Brain microvascular endothelial cell (primary cell): ENCODE results near the gene KRTAP7-1.

Experiments
- DNase-seq: peaks from one replicate; pipeline ENCODE4 v3.0.0-alpha.2; 2020
- H3K27ac ChIP-seq: fragments of 250-450 bp; sonication (Bioruptor Pico); 2 replicates; pipeline ENCODE4 v1.5.1; 2020; ENCODE audit warnings: mild to moderate bottlenecking, moderate library complexity
- H3K27me3 ChIP-seq: fragments of 250-450 bp; sonication (Bioruptor Pico); replicated peaks from 2 replicates; pipeline ENCODE4 v1.5.1; 2020; ENCODE audit warnings: mild to moderate bottlenecking
- H3K36me3 ChIP-seq: fragments of 250-450 bp; sonication (Bioruptor Pico); replicated peaks from 2 replicates; pipeline ENCODE4 v1.5.1; 2020; ENCODE audit warnings: mild to moderate bottlenecking
- H3K4me3 ChIP-seq: 2 replicates; pipeline ENCODE4 v1.5.1; 2011; ENCODE audit warnings: low read depth, mild to moderate bottlenecking, control low read depth, low read length, moderate library complexity
- in situ Hi-C: cut with HindIII; loops from 2 replicates; pipeline ENCODE4 v1.10.0; 2017; ENCODE audit warnings: low sequenced_read_pairs, low pct_ligation_motif_present
- TF ChIP-seq, protein P1 (sequence below): IDR thresholded peaks from 2 replicates; pipeline ENCODE4 v1.5.1; 2011; ENCODE audit warnings: low read depth, mild to moderate bottlenecking, moderate library complexity, low read length, control low read depth, inconsistent platforms; ENCODE audit errors: missing control alignments

The KRTAP7-1 gene

GRCh38 chr21:30838536-30838935, 9.0 kb upstream of the KRTAP7-1 start:
- in situ Hi-C loops, result no loop called here
- TF ChIP-seq, protein P1, sequence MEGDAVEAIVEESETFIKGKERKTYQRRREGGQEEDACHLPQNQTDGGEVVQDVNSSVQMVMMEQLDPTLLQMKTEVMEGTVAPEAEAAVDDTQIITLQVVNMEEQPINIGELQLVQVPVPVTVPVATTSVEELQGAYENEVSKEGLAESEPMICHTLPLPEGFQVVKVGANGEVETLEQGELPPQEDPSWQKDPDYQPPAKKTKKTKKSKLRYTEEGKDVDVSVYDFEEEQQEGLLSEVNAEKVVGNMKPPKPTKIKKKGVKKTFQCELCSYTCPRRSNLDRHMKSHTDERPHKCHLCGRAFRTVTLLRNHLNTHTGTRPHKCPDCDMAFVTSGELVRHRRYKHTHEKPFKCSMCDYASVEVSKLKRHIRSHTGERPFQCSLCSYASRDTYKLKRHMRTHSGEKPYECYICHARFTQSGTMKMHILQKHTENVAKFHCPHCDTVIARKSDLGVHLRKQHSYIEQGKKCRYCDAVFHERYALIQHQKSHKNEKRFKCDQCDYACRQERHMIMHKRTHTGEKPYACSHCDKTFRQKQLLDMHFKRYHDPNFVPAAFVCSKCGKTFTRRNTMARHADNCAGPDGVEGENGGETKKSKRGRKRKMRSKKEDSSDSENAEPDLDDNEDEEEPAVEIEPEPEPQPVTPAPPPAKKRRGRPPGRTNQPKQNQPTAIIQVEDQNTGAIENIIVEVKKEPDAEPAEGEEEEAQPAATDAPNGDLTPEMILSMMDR, result no peak
- no peaks in the 10 kb centered on the region for H3K27me3 ChIP-seq
- no peak for DNase-seq
- no peak overlapping the region for H3K4me3 ChIP-seq
- no peaks in the 10 kb centered on the region for H3K36me3 ChIP-seq
- no peak overlapping the region for H3K27ac ChIP-seq

DNA sequence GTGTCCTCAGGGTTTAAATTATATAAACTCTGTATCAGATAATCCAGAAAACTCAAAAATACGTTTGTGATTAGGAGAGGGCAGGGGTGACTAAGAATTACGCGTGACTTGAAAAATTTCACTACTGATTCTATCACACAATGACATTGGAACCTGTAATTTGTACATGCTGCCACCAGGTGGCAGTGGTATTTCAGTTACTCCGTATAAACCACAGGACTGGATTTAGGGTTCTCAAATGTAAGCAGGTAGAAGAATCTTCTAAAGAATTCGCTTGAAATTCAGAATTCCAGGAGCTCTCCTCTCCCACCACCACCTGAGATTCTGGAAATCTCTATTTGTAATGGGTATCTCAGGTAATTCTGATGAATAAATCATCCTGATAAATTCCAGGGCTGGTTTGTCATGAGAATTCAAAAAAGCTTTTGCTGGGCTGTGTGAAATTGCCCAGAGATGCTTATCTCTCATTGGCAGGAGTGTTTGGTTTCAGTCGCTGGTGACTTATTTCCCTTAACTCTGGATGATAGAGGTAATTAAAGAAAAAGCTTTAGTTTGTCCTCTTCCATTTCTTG, 1.7 kb upstream of the KRTAP7-1 start:
- in situ Hi-C loops, result no loop called here
- H3K36me3 ChIP-seq, result no peaks in the 10 kb centered on the region
- no peak overlapping the region for H3K4me3 ChIP-seq
- no peaks in the 10 kb centered on the region for H3K27me3 ChIP-seq
- DNase-seq, result peak; percentile 8
- TF ChIP-seq, protein P1, result peak; percentile 47
- no peak overlapping the region for H3K27ac ChIP-seq

DNA sequence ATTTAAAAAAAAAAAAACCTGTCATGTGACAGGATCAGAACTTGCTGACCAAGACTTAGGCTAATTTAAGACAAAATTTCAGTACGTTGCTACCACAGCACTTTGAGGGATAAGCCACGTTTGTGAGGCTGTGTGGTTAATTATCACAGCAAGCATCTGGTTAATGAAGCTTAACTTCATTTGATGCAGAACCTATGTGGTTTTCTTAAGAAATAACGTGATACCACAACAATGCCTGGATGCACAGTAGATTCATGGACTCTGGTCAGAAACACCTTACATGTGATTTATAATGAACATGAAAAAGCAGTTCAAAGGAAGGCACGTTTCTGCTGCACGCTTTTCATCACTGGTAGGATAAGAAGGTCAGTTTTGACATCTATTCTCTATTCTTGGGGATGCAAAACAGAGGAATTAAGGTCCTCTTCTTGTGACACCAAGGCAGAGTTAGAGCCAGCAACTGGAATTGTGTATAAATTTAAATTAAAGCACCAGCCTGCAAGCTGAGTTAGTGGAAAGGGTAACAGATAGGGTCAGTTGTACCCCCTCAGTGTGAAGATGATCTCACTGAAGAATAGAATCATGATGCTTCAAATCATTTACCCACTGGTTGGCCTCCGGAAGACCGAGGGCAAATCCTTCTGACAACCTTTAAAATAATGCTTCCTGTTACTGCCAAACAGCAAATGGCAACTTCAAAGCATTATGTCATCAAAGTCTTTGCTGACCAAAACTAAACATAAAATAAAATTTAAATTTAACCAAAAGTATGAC, 10.5 kb downstream of the KRTAP7-1 start:
- in situ Hi-C loops, result no loop called here
- no peak overlapping the region for H3K27ac ChIP-seq
- TF ChIP-seq, protein P1, result no peak
- no peak for DNase-seq
- H3K36me3 ChIP-seq, result no peaks in the 10 kb centered on the region
- H3K4me3 ChIP-seq, result no peak overlapping the region
- no peaks in the 10 kb centered on the region for H3K27me3 ChIP-seq

- no peaks in the 10 kb centered on the region for H3K27me3 ChIP-seq
- TF ChIP-seq, protein P1, result no peak
- H3K4me3 ChIP-seq, result no peak within 1 kb of the TSS
- no peak within 1 kb of the TSS for H3K27ac ChIP-seq
- no peaks in the 10 kb centered on the region for H3K36me3 ChIP-seq
- in situ Hi-C loops, result no loop called here
- DNase-seq, result no peak
Measured at GRCh38 chr21:30813174-30813573, 16.4 kb downstream of the KRTAP7-1 start, which contains the start of gene KRTAP8-1. Gene KRTAP8-1 (minus strand): TSS chr21:30813274. CDS start chr21:30813220, 54 bp downstream.

GRCh38 chr21:30800605-30801004, 29.0 kb downstream of the KRTAP7-1 start:
- Histone ChIP-seq H3K27me3 (no peaks in the 10 kb centered on the region), H3K27ac (no peak overlapping the region), H3K4me3 (no peak overlapping the region), H3K36me3 (no peaks in the 10 kb centered on the region)
- TF ChIP-seq, protein P1, result no peak
- in situ Hi-C loops, result no loop called here
- no peak for DNase-seq
